ENCODE data around the gene HHEX.

DNA sequence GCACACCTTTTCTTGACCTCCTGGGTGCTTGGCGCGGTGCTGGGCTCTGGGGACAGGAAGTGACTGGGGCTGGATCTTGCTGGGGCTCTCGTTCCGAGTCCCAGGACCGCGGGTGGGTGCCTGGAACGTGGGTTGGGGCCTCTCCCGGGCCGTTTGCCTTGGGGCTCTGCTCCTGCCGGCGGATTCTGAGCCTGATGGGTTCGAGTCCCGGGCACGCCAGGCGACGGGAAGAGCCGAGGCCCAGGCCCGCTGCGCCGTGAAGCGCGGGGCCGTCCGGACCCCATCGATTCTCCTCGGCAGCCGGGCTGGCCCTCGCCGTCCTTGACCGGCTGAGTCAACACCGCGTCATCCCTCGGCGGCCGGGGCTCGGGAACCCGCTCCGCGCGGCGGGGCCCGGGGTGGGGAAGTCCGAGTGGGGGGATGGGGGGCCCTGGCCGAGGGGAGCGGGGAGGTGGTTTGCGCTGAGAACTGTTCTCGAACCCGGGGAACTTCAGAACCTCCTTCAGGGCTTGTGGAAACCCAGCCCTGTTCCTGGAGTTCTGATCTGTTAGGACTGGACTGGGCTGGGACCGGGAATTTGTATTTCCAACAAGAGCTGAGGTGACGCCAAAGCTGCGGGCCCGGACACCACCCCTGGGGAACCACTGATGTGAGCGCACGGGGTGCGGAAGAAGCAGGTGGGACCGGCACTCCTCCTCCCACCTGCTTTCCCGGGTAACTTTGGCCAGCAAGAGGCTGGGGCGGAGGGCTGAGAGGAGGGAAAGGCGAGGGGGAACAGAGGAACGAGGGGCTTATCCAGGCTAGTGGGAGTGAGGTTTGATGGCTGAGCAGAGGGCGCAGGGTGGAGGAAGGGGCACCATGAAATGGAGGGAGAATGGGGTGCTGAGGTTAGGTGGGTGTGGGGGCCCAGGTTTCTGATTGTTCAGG is 6.2 kb downstream of the HHEX start:
- TF ChIP-seq, protein P1, sequence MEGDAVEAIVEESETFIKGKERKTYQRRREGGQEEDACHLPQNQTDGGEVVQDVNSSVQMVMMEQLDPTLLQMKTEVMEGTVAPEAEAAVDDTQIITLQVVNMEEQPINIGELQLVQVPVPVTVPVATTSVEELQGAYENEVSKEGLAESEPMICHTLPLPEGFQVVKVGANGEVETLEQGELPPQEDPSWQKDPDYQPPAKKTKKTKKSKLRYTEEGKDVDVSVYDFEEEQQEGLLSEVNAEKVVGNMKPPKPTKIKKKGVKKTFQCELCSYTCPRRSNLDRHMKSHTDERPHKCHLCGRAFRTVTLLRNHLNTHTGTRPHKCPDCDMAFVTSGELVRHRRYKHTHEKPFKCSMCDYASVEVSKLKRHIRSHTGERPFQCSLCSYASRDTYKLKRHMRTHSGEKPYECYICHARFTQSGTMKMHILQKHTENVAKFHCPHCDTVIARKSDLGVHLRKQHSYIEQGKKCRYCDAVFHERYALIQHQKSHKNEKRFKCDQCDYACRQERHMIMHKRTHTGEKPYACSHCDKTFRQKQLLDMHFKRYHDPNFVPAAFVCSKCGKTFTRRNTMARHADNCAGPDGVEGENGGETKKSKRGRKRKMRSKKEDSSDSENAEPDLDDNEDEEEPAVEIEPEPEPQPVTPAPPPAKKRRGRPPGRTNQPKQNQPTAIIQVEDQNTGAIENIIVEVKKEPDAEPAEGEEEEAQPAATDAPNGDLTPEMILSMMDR (IDR thresholded peaks at IDR 0.05; ENCODE audit: low read length), result no peak
- TF ChIP-seq EZH2 (optimal IDR thresholded peaks at IDR 0.05; ENCODE audit: low read depth, low read length), result no peak

Data from MM.1S (cell line).